Measurements from ENCODE around the gene CCN2. TPM values are rescaled to one million over a fixed set of nuclear protein-coding genes. Genes with fewer than 3 reads are reported as not detected.

Gene CCN2
- total RNA-seq, 5 donors from 2014 or later (not counting 1 experiment from before 2014, with no cell fraction given), result 0.49 to 1.3 (median 1.2) TPM; not detected in 2

GRCh38 chr6:131967948-131968347, 16.8 kb upstream of the CCN2 start:
- no peak overlapping the region for H3K4me3 Mint-ChIP-seq
- CTCF ChIA-PET, result no interaction called here
- H3K27me3 Mint-ChIP-seq, result peaks cover 4 to 12% of the 10 kb centered on the region in 2 donors
- H3K27ac ChIP-seq (ENCODE audit: low read length), result no peak overlapping the region
- no peaks in the 10 kb centered on the region for H3K36me3 ChIP-seq (ENCODE audit: control insufficient read depth in 2 of 2, extremely low read depth in 1 of 2, insufficient read depth in 1 of 2, low read length in 1 of 2)
- POLR2A ChIA-PET, result no interaction called here
- H3K4me1 ChIP-seq (ENCODE audit: control insufficient read depth in 1 of 2, extremely low read depth in 1 of 2, insufficient read depth in 2 of 2, low read length in 2 of 2), result no peaks in the 10 kb centered on the region
- no peaks in the 10 kb centered on the region for H3K36me3 Mint-ChIP-seq
- H3K27ac Mint-ChIP-seq, result no peak overlapping the region
- H3K27me3 ChIP-seq (replicated peaks in 1 of 2; ENCODE audit: control insufficient read depth in 2 of 2, extremely low read depth in 1 of 2, insufficient read depth in 2 of 2, low read length in 1 of 2), result no peaks in the 10 kb centered on the region
- H3K9me3 Mint-ChIP-seq, result no peaks in the 10 kb centered on the region
- WGBS (ENCODE audit: insufficient coverage), result no CpG with 5 or more reads among the region's 1 CpG
- DNase-seq (no peak), ATAC-seq (replicated peaks in 1 of 4) (no peak)
- no peak overlapping the region for H3K4me3 ChIP-seq (ENCODE audit: control insufficient read depth in 1 of 2, extremely low read depth in 1 of 2, low read length in 1 of 2)
- no peaks in the 10 kb centered on the region for H3K4me1 Mint-ChIP-seq
- no peaks in the 10 kb centered on the region for H3K9me3 ChIP-seq

GRCh38 chr6:131966443-131966842, 15.3 kb upstream of the CCN2 start:
- 97% methylated on average over 4 of the region's 6 CpGs for WGBS (ENCODE audit: insufficient coverage)
- H3K27me3 ChIP-seq (replicated peaks in 1 of 2; ENCODE audit: control insufficient read depth in 2 of 2, extremely low read depth in 1 of 2, insufficient read depth in 2 of 2, low read length in 1 of 2), result no peaks in the 10 kb centered on the region
- no peaks in the 10 kb centered on the region for H3K36me3 ChIP-seq (ENCODE audit: control insufficient read depth in 2 of 2, extremely low read depth in 1 of 2, insufficient read depth in 1 of 2, low read length in 1 of 2)
- no peak overlapping the region for H3K4me3 ChIP-seq (ENCODE audit: control insufficient read depth in 1 of 2, extremely low read depth in 1 of 2, low read length in 1 of 2)
- H3K4me1 ChIP-seq (ENCODE audit: control insufficient read depth in 1 of 2, extremely low read depth in 1 of 2, insufficient read depth in 2 of 2, low read length in 2 of 2), result no peaks in the 10 kb centered on the region
- no peak overlapping the region for H3K27ac Mint-ChIP-seq
- no peak for ATAC-seq (replicated peaks in 1 of 4)
- ChIA-PET POLR2A (no interaction called here), CTCF (no interaction called here)
- no peak for DNase-seq
- H3K9me3 ChIP-seq, result no peaks in the 10 kb centered on the region
- no peaks in the 10 kb centered on the region for H3K4me1 Mint-ChIP-seq
- H3K27me3 Mint-ChIP-seq, result peaks cover 4 to 12% of the 10 kb centered on the region in 2 donors
- no peaks in the 10 kb centered on the region for H3K36me3 Mint-ChIP-seq
- no peak overlapping the region for H3K4me3 Mint-ChIP-seq
- H3K9me3 Mint-ChIP-seq, result no peaks in the 10 kb centered on the region
- no peak overlapping the region for H3K27ac ChIP-seq (ENCODE audit: low read length)

GRCh38 chr6:131963063-131963462, 11.9 kb upstream of the CCN2 start:
- DNase-seq, result no peak
- no peaks in the 10 kb centered on the region for H3K36me3 ChIP-seq (ENCODE audit: control insufficient read depth in 2 of 2, extremely low read depth in 1 of 2, insufficient read depth in 1 of 2, low read length in 1 of 2)
- peaks cover 4% of the 10 kb centered on the region in 2 donors for H3K27me3 Mint-ChIP-seq
- no peak overlapping the region for H3K4me3 ChIP-seq (ENCODE audit: control insufficient read depth in 1 of 2, extremely low read depth in 1 of 2, low read length in 1 of 2)
- H3K27ac ChIP-seq (ENCODE audit: low read length), result no peak overlapping the region
- H3K9me3 ChIP-seq, result no peaks in the 10 kb centered on the region
- no peaks in the 10 kb centered on the region for H3K36me3 Mint-ChIP-seq
- no peaks in the 10 kb centered on the region for H3K4me1 Mint-ChIP-seq
- H3K4me1 ChIP-seq (ENCODE audit: control insufficient read depth in 1 of 2, extremely low read depth in 1 of 2, insufficient read depth in 2 of 2, low read length in 2 of 2), result no peaks in the 10 kb centered on the region
- no peak overlapping the region for H3K4me3 Mint-ChIP-seq
- H3K27me3 ChIP-seq (replicated peaks in 1 of 2; ENCODE audit: control insufficient read depth in 2 of 2, extremely low read depth in 1 of 2, insufficient read depth in 2 of 2, low read length in 1 of 2), result no peaks in the 10 kb centered on the region
- POLR2A ChIA-PET, result no interaction called here
- H3K9me3 Mint-ChIP-seq, result no peaks in the 10 kb centered on the region
- H3K27ac Mint-ChIP-seq, result no peak overlapping the region
- CTCF ChIA-PET, result no interaction called here
- no peak for ATAC-seq (replicated peaks in 1 of 4)

- H3K4me1 ChIP-seq (ENCODE audit: control insufficient read depth in 1 of 2, extremely low read depth in 1 of 2, insufficient read depth in 2 of 2, low read length in 2 of 2), result no peaks in the 10 kb centered on the region
- no peaks in the 10 kb centered on the region for H3K36me3 ChIP-seq (ENCODE audit: control insufficient read depth in 2 of 2, extremely low read depth in 1 of 2, insufficient read depth in 1 of 2, low read length in 1 of 2)
- H3K4me1 Mint-ChIP-seq, result no peaks in the 10 kb centered on the region
- H3K27me3 Mint-ChIP-seq, result peaks cover 1 to 3% of the 10 kb centered on the region in 2 donors
- WGBS (ENCODE audit: insufficient coverage), result 80% methylated on average over 3 of the region's 6 CpGs
- no peak for ATAC-seq (replicated peaks in 1 of 4)
- ChIA-PET CTCF (no interaction called here), POLR2A (no interaction called here)
- no peak for DNase-seq
- H3K27ac ChIP-seq (ENCODE audit: low read length), result no peak overlapping the region
- no peaks in the 10 kb centered on the region for H3K36me3 Mint-ChIP-seq
- H3K9me3 Mint-ChIP-seq, result no peaks in the 10 kb centered on the region
- no peaks in the 10 kb centered on the region for H3K27me3 ChIP-seq (replicated peaks in 1 of 2; ENCODE audit: control insufficient read depth in 2 of 2, extremely low read depth in 1 of 2, insufficient read depth in 2 of 2, low read length in 1 of 2)
- H3K27ac Mint-ChIP-seq, result no peak overlapping the region
- no peak overlapping the region for H3K4me3 Mint-ChIP-seq
- no peak overlapping the region for H3K4me3 ChIP-seq (ENCODE audit: control insufficient read depth in 1 of 2, extremely low read depth in 1 of 2, low read length in 1 of 2)
- no peaks in the 10 kb centered on the region for H3K9me3 ChIP-seq
These were observed 9.4 kb upstream of the CCN2 start for GRCh38 chr6:131960371-131961133.

- ChIA-PET POLR2A (no interaction called here), CTCF (no interaction called here)
- no peaks in the 10 kb centered on the region for H3K36me3 Mint-ChIP-seq
- peaks cover 9 to 16% of the 10 kb centered on the region in 2 donors for H3K27me3 Mint-ChIP-seq
- no peaks in the 10 kb centered on the region for H3K27me3 ChIP-seq (replicated peaks in 1 of 2; ENCODE audit: control insufficient read depth in 2 of 2, extremely low read depth in 1 of 2, insufficient read depth in 2 of 2, low read length in 1 of 2)
- DNase-seq (no peak), ATAC-seq (replicated peaks in 1 of 4) (no peak)
- no peak overlapping the region for H3K27ac ChIP-seq (ENCODE audit: low read length)
- no peak overlapping the region for H3K4me3 Mint-ChIP-seq
- no peaks in the 10 kb centered on the region for H3K9me3 ChIP-seq
- H3K9me3 Mint-ChIP-seq, result no peaks in the 10 kb centered on the region
- H3K4me3 ChIP-seq (ENCODE audit: control insufficient read depth in 1 of 2, extremely low read depth in 1 of 2, low read length in 1 of 2), result no peak overlapping the region
- H3K27ac Mint-ChIP-seq, result no peak overlapping the region
- WGBS (ENCODE audit: insufficient coverage), result 61% methylated on average over 5 of the region's 11 CpGs
- H3K36me3 ChIP-seq (ENCODE audit: control insufficient read depth in 2 of 2, extremely low read depth in 1 of 2, insufficient read depth in 1 of 2, low read length in 1 of 2), result no peaks in the 10 kb centered on the region
- H3K4me1 Mint-ChIP-seq, result no peaks in the 10 kb centered on the region
- H3K4me1 ChIP-seq (ENCODE audit: control insufficient read depth in 1 of 2, extremely low read depth in 1 of 2, insufficient read depth in 2 of 2, low read length in 2 of 2), result no peaks in the 10 kb centered on the region
These were observed 7.6 kb upstream of the CCN2 start for GRCh38 chr6:131958542-131959470.

GRCh38 chr6:131958095-131958494, 6.9 kb upstream of the CCN2 start:
- Histone ChIP-seq H3K9me3 (no peaks in the 10 kb centered on the region), H3K36me3 (ENCODE audit: control insufficient read depth in 2 of 2, extremely low read depth in 1 of 2, insufficient read depth in 1 of 2, low read length in 1 of 2) (no peaks in the 10 kb centered on the region), H3K27me3 (replicated peaks in 1 of 2; ENCODE audit: control insufficient read depth in 2 of 2, extremely low read depth in 1 of 2, insufficient read depth in 2 of 2, low read length in 1 of 2) (peaks cover 0 to 4% of the 10 kb centered on the region in 2 experiments), H3K27ac (ENCODE audit: low read length) (no peak overlapping the region), H3K4me1 (ENCODE audit: control insufficient read depth in 1 of 2, extremely low read depth in 1 of 2, insufficient read depth in 2 of 2, low read length in 2 of 2) (no peaks in the 10 kb centered on the region), H3K4me3 (ENCODE audit: control insufficient read depth in 1 of 2, extremely low read depth in 1 of 2, low read length in 1 of 2) (no peak overlapping the region)
- Mint-ChIP-seq H3K27ac (no peak overlapping the region), H3K27me3 (peaks cover 13 to 17% of the 10 kb centered on the region in 2 donors), H3K4me1 (no peaks in the 10 kb centered on the region), H3K36me3 (no peaks in the 10 kb centered on the region), H3K4me3 (no peak overlapping the region), H3K9me3 (no peaks in the 10 kb centered on the region)
- no CpG with 5 or more reads among the region's 3 CpGs for WGBS (ENCODE audit: insufficient coverage)
- no peak for ATAC-seq (replicated peaks in 1 of 4)
- DNase-seq, result no peak
- ChIA-PET POLR2A (no interaction called here), CTCF (no interaction called here)

All from T-cell (primary cell).